ENCODE measurements around the gene RLN2.
"Not testable (repeated sequence)": the region's sequence is repeated elsewhere in the genome, so short reads cannot be mapped to it uniquely, and the experiment has no call there.

RLN2 gene

DNA sequence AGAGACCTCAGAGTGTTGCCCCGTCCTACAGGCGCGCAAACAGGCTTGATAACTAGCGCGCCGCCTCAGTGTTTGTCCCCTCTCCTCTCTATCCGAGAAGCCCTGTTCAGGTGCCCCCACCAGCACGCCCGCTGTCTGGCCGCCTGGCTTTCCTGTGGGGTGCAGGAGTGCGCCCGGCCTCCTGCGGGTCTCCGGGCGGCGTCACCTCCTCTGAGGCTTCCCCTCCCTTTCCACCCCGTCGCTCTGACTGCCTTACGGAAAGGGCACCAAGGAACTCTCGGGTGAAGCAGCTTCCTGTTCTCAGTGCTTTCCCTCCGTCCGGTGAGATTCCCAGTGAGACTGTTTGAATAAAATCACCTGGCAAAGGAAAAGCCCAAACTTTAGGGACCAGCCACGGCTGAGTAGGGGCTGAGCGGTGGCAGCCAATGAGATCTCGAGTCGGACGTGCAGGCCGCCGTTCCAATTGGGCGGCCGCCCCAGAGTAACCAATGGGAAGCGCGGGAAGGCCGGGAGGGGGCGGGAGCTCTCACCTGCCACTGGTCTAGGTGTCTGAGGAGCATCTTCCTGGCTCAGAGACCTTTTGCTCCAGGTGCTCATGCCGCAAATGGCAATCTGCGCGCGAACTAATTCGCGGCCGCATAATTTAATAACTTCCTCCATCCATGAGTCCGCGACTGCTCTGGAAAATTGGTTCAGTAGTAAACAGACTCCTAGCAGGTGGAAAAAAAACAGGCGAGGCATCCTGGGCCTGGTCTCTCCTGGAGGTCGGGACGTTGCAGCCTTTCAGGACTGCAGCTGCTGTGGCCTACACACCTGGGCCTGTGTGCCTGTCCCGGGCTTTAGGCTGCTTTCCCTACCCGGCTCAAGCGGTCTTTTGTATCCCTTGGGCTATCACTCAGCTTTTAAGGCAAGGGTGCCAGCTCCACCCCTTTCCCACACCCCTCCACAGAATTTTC is at the start of gene RLN2:
TSS of gene RLN2 (minus strand) at position 877 of the 956 bp plus-strand sequence. CDS start at position 741, 136 bp downstream.
- not testable (repeated sequence) for DNase-seq (ENCODE audit: low spot score)

DNA sequence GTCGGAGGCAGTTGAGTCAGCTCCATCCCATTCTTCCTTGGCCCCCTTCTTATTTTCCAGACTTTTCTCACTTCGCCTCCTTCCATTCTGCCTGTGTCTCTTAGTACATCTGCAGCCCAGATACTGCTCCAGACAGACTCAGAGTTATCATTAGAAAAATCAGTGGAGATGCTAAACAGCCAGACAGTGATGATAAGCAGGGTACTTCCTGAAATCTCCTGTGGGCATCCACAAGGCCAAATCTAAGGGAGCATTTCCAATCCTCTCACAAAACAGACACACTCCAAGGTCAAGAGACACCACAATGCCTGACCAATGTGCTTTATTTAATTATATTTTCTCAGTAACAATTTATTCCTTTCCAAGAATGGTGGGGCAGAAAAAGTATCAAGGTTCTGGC is 49.7 kb upstream of the RLN2 start:
- no peak for DNase-seq (ENCODE audit: low spot score)

- DNase-seq (ENCODE audit: low spot score), result no peak
Measured at GRCh38 chr9:5352637-5353248, 48.2 kb upstream of the RLN2 start.

GRCh38 chr9:5338992-5339981 is 34.8 kb upstream of the RLN2 start, which contains the start of gene RLN1:
TSS of gene RLN1 (minus strand) at chr9:5339876. CDS start at chr9:5339746, 130 bp downstream.
- not testable (repeated sequence) for DNase-seq (ENCODE audit: low spot score)

DNA sequence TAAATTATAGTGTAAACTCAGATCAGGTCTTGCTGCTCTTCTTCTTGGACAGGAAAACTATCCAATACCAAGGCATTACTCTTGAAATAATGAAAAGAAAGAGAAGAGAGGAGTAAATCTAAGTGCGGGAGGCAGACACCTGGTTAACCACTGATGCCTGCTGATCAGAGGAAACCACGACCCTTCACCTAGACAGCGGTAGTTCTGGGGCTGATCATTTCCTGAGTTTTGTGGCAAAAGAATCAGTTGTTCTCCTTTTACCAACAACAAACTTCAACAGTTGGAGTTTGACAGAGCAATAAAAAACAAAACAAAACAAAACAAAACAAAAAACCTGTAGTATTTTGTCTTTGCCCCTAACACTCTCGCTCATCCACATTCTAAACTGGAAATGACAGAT is 32.2 kb upstream of the RLN2 start:
- no peak for DNase-seq (ENCODE audit: low spot score)

DNA sequence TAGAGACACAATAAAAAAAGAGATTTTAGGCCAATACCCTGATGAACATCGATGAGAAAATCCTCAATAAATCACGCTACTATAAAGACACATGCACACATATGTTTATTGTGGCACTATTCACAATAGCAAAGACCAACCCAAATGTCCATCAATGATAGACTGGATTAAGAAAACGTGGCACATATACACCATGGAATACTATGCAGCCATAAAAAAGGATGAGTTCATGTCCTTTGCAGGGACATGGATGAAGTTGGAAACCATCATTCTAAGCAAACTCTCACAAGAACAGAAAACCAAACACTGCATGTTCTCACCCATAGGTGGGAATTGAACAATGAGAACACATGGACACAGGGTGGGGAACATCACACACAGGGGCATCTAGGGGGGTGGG is 26.8 kb upstream of the RLN2 start:
- DNase-seq (ENCODE audit: low spot score), result not testable (repeated sequence)

GRCh38 chr9:5326893-5327548 is 22.5 kb upstream of the RLN2 start:
- DNase-seq (ENCODE audit: low spot score), result no peak

DNA sequence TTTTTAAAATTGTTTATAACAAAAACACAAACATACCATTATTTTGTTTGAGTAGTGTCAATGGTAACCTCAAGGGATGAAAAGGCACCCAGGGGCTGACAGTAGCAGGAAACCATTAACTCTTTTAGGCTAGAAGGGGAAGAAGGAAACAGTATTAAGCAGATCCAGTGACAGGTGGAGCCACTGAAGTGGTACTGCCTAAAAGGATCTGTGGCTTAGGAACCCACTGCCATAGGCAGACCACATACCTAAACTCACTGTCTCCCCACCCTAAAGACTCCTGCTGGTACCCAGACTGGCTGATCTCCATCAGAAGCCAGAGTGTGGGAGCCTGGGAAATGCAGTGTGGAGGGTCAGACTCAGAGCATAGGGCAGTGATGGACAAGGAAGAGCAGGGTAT is 21.7 kb upstream of the RLN2 start:
- no peak for DNase-seq (ENCODE audit: low spot score)

DNA sequence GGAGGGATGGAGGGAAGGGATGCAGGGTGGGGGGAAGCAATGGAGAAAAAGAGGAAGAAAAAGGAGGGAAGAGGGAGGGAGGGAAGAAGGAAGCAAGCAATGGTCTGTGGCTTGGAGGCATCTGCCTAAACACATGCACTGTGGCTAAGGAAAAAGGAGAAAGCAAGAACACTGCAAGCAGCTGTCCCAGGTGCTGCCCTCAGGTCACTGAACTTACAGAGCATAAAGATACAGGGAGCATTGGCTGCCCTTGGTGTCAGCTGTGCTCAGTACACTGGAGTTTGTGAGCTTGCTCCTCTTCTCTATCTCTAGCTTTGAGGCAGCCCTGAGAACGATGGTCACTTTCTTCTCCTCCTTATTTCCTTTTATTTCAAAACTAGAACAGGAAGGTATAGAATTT is 17.1 kb upstream of the RLN2 start:
- DNase-seq (ENCODE audit: low spot score), result not testable (repeated sequence)

DNA sequence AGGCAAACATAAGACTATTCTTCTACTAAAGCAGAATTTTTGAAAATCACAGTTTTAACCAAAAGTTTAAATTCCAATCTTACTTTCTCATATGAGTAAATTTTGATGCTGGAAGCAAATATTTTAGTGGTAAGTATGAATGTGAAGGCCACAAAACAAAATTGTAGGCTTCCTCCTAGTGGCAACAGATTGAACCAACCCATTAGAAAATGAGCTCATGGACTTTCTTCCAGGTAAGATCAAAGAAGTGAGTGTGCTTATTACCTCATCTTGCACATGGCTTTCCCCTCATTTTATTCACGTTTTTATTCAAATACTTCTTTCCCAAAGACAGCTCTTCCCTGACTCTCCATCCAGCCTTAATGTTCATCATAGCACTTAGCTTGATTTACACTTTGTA is 16.5 kb upstream of the RLN2 start:
- no peak for DNase-seq (ENCODE audit: low spot score)

DNA sequence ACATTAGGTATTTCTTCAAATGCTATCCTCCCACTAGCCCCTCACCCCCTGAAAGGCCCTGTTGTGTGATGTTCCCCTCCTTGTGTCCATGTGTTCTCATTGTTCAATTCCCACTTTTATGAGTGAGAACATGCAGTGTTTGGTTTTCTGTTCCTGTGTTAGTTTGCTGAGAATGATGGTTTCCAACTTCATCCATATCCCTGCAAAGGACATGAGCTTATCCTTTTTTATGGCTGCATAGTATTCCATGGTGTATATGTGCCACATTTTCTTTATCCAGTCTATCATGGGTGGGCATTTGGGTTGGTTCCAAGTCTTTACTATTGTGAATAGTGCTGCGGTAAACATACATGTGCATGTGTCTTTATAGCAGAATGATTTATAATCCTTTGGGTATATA is 11.9 kb upstream of the RLN2 start:
- not testable (repeated sequence) for DNase-seq (ENCODE audit: low spot score)

GRCh38 chr9:5315187-5315923 is 10.8 kb upstream of the RLN2 start:
- no peak for DNase-seq (ENCODE audit: low spot score)

GRCh38 chr9:5310851-5311250 is 6.3 kb upstream of the RLN2 start:
- DNase-seq (ENCODE audit: low spot score), result no peak

GRCh38 chr9:5305741-5306140 is 1.2 kb upstream of the RLN2 start:
- no peak for DNase-seq (ENCODE audit: low spot score)

DNA sequence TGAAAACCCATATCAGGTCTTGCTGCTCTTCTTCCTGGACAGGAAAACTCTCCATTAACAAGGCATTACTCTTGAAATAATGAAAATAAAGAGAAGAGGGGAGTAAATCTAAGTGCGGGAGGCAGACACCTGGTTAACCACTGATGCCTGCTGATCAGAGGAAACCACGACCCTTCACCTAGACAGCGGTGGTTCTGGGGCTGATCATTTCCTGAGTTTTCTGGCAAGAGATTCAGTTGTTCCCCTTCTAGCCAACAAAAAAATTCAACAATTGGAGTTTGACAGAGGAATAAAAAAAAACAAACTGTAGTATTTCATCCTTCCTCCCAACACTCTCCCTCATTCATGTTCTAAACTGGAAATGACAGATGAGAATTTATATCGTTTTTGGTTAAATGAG is 3.0 kb downstream of the RLN2 start:
- no peak for DNase-seq (ENCODE audit: low spot score)

GRCh38 chr9:5292141-5292540 is 12.4 kb downstream of the RLN2 start:
- no peak for DNase-seq (ENCODE audit: low spot score)

GRCh38 chr9:5288591-5288990 is 15.9 kb downstream of the RLN2 start:
- DNase-seq (ENCODE audit: low spot score), result no peak

- DNase-seq (ENCODE audit: low spot score), result no peak
Measured at GRCh38 chr9:5286262-5286661, 18.3 kb downstream of the RLN2 start.

GRCh38 chr9:5278486-5278885 is 26.0 kb downstream of the RLN2 start:
- no peak for DNase-seq (ENCODE audit: low spot score)

DNA sequence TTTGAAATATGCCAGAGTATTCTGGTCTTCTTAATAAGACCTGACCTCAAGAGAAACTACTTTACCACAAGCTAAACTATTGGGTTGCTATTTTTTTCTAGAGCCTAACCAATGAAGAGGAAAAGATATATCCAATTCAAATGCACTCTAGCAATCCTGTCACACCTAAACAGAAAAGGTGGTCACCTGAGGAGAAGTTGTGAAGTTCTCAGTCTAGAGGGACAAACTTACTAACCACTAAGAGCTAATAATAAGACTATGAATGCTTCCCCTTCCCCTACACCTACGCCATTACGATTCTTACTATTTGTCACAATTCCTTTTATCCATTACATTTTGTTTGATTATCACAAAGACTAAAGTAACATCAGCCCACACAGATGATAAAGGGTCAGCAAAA is 29.7 kb downstream of the RLN2 start:
- DNase-seq (ENCODE audit: low spot score), result no peak

DNA sequence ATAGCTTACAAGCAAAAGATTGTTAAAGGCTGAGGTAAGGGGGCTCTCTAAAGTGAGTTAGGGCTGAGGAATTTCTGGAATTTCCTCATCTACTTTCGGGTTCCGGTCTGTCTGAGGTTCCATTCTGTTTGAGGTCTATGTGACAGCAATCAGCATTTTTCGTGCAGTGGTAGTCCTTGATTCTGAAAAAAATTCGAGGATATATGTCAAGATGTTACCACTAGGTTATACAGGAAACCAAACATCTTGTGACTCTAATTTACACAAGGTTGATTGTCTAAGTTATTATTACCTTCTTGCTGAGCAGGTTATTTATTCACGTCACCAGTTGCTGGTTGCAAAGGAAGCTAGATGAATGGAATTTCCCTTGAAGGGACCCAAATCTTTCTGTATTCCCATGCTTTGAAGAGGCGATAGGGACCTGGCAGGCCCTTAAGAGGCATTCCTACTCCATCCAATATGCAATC is 35.2 kb downstream of the RLN2 start:
- no peak for DNase-seq (ENCODE audit: low spot score)

Data from Ammon's horn (tissue), 1 donor.